H1 (cell line): ENCODE results near the gene SLC28A1. TPM values are rescaled to one million over a fixed set of nuclear protein-coding genes. Genes with fewer than 3 reads are reported as not detected.

ENCODE experiments used
- CTCF ChIA-PET: fragments of 300-600 bp; sonication (Branson Sonifier 250); formaldehyde crosslinking; loops from one replicate; lab custom pipeline; 2021; ENCODE audit not compliant: partially characterized antibody; lab: Charles Lee
- POLR2A ChIA-PET: fragments of 300-600 bp; sonication (Branson Sonifier 250); formaldehyde crosslinking; loops from one replicate; lab custom pipeline; 2021; ENCODE audit warnings: inconsistent platforms; ENCODE audit not compliant: partially characterized antibody; lab: Charles Lee
- DNase-seq, 2 experiments: peaks; one replicate each; pipeline versions ENCODE4 v3.0.0 to v3.0.0-alpha.2; 2010 to 2022; ENCODE audit warnings: low spot score in 2 of 2, low read depth in 1 of 2, mixed read lengths in 1 of 2
- FAIRE-seq: peaks from 2 replicates; lab custom pipeline; 2011; peaks lifted over from hg19 to GRCh38; lab: Jason Lieb, UNC
- H2AFZ ChIP-seq: 2 replicates; pipeline ENCODE4 v1.8.1; 2012; ENCODE audit warnings: low read length, inconsistent platforms
- H2AK5ac ChIP-seq: 2 replicates; pipeline ENCODE4 v1.6.1; 2013; ENCODE audit warnings: low read depth, low read length
- H2BK120ac ChIP-seq: replicated peaks from 2 replicates; pipeline ENCODE3; 2013; ENCODE audit warnings: low read depth, low read length, inconsistent platforms
- H2BK12ac ChIP-seq: 2 replicates; pipeline ENCODE4 v1.6.1; 2013; ENCODE audit warnings: low read depth, low read length
- H2BK15ac ChIP-seq: 2 replicates; pipeline ENCODE4 v1.6.1; 2013; ENCODE audit warnings: low read length
- H2BK20ac ChIP-seq: 2 replicates; pipeline ENCODE4 v1.6.1; 2013; ENCODE audit warnings: low read length
- H2BK5ac ChIP-seq: 2 replicates; pipeline ENCODE4 v1.6.1; 2013; ENCODE audit warnings: low read depth, low read length
- H3K14ac ChIP-seq: 2 replicates; pipeline ENCODE4 v1.6.1; 2013; ENCODE audit warnings: inconsistent platforms; ENCODE audit not compliant: insufficient read length
- H3K18ac ChIP-seq: 2 replicates; pipeline ENCODE4 v1.6.1; 2013; ENCODE audit warnings: low read length; ENCODE audit errors: extremely low read depth
- H3K23ac ChIP-seq: 2 replicates; pipeline ENCODE4 v1.6.1; 2013; ENCODE audit warnings: inconsistent platforms; ENCODE audit not compliant: insufficient read length
- H3K23me2 ChIP-seq: 2 replicates; pipeline ENCODE4 v1.6.1; 2013; ENCODE audit warnings: low read depth, low read length
- H3K27ac ChIP-seq: 2 replicates; pipeline ENCODE4 v1.6.1; 2011; ENCODE audit warnings: low read depth, low read length, inconsistent platforms
- H3K27me3 ChIP-seq, 4 experiments: replicated peaks in 1 of 4; 1 replicate in 1 of 4; 2 replicates in 3 of 4; pipeline versions ENCODE4 v1.6.1 to v1.8.1; 2011 to 2013; ENCODE audit warnings: low read length in 3 of 4, mild to moderate bottlenecking in 3 of 4, inconsistent platforms in 2 of 4, mixed read lengths in 2 of 4, moderate library complexity in 1 of 4; ENCODE audit not compliant: control insufficient read depth in 3 of 4, insufficient read depth in 3 of 4; ENCODE audit errors: extremely low read depth in 1 of 4
- H3K36me3 ChIP-seq, 4 experiments: 2 replicates each; pipeline versions ENCODE4 v1.6.1 to v1.8.1; 2011 to 2013; ENCODE audit warnings: mild to moderate bottlenecking in 4 of 4, low read length in 3 of 4, moderate library complexity in 2 of 4, control low read depth in 1 of 4, inconsistent platforms in 1 of 4; ENCODE audit not compliant: insufficient read depth in 4 of 4, control insufficient read depth in 2 of 4
- H3K4ac ChIP-seq: replicated peaks from 2 replicates; pipeline ENCODE3; 2013; ENCODE audit warnings: low read length, low read depth, mixed read lengths, inconsistent platforms; ENCODE audit not compliant: insufficient read length
- H3K4me1 ChIP-seq, 4 experiments: replicated peaks in 1 of 4; 1 replicate in 1 of 4; 2 replicates in 3 of 4; pipeline versions ENCODE4 v1.6.1 to v1.8.1; 2011 to 2013; ENCODE audit warnings: low read length in 3 of 4, inconsistent platforms in 2 of 4, mixed read lengths in 1 of 4; ENCODE audit not compliant: insufficient read depth in 4 of 4, control insufficient read depth in 3 of 4
- H3K4me2 ChIP-seq, 2 experiments: 2 replicates each; pipeline versions ENCODE4 v1.6.1 to v1.8.1; 2011 to 2013; ENCODE audit warnings: low read depth in 2 of 2, low read length in 2 of 2, control low read depth in 1 of 2, inconsistent platforms in 1 of 2, mild to moderate bottlenecking in 1 of 2; ENCODE audit not compliant: insufficient read depth in 1 of 2
- H3K4me3 ChIP-seq, 4 experiments: fragments of 200-600, 300-600 bp in 1 of 4; sonication (generic), shearing (Covaris generic), sonication (Bioruptor Twin) in 1 of 4; 2 replicates each; pipeline versions ENCODE4 v1.5.1 to v1.8.1; 2011 to 2016; ENCODE audit warnings: low read length in 4 of 4, low read depth in 3 of 4, control low read depth in 2 of 4, inconsistent platforms in 2 of 4, mild to moderate bottlenecking in 2 of 4, mixed read lengths in 1 of 4, moderate library complexity in 1 of 4; ENCODE audit not compliant: insufficient read depth in 2 of 4; ENCODE audit errors: extremely low read depth in 1 of 4
- H3K56ac ChIP-seq: replicated peaks from 2 replicates; pipeline ENCODE3; 2013; ENCODE audit warnings: low read depth, mild to moderate bottlenecking, mixed read lengths, low read length, inconsistent platforms; ENCODE audit not compliant: insufficient read length
- H3K79me1 ChIP-seq: 2 replicates; pipeline ENCODE4 v1.6.1; 2013; ENCODE audit warnings: low read depth, low read length, control low read depth
- H3K79me2 ChIP-seq, 2 experiments: 2 replicates each; pipeline versions ENCODE4 v1.6.1 to v1.8.1; 2012 to 2013; ENCODE audit warnings: low read length in 2 of 2, mild to moderate bottlenecking in 2 of 2, inconsistent platforms in 1 of 2; ENCODE audit not compliant: insufficient read depth in 2 of 2, control insufficient read depth in 1 of 2
- H3K9ac ChIP-seq, 4 experiments: replicated peaks in 1 of 4; 1 replicate in 1 of 4; 2 replicates in 3 of 4; pipeline versions ENCODE4 v1.6.1 to v1.8.1; 2011 to 2013; ENCODE audit warnings: low read depth in 3 of 4, low read length in 3 of 4, control low read depth in 2 of 4, mild to moderate bottlenecking in 2 of 4, moderate library complexity in 2 of 4, inconsistent platforms in 1 of 4; ENCODE audit errors: extremely low read depth in 1 of 4
- H3K9me3 ChIP-seq, 2 experiments: 2 replicates each; pipeline versions ENCODE4 v1.6.1 to v1.8.1; 2012 to 2013; ENCODE audit warnings: mild to moderate bottlenecking in 2 of 2, moderate library complexity in 2 of 2, control low read depth in 1 of 2, inconsistent platforms in 1 of 2, low read depth in 1 of 2, low read length in 1 of 2, mixed read lengths in 1 of 2; ENCODE audit not compliant: insufficient read depth in 2 of 2
- H4K20me1 ChIP-seq, 2 experiments: replicated peaks in 1 of 2; 2 replicates each; pipeline versions ENCODE3 to v1.8.1; 2011 to 2013; ENCODE audit warnings: inconsistent platforms in 2 of 2, low read length in 2 of 2, mild to moderate bottlenecking in 1 of 2; ENCODE audit not compliant: insufficient read depth in 2 of 2, control insufficient read depth in 1 of 2
- H4K5ac ChIP-seq: 2 replicates; pipeline ENCODE4 v1.6.1; 2013; ENCODE audit warnings: low read length, low read depth, mixed read lengths, inconsistent platforms; ENCODE audit not compliant: insufficient read length
- H4K8ac ChIP-seq: 2 replicates; pipeline ENCODE4 v1.8.0; 2013; ENCODE audit warnings: mild to moderate bottlenecking, moderate library complexity, low read length, inconsistent platforms; ENCODE audit not compliant: insufficient read depth; ENCODE audit errors: extremely low read depth
- H4K91ac ChIP-seq: replicated peaks from 2 replicates; pipeline ENCODE3; 2013; ENCODE audit warnings: low read length, mixed read lengths, inconsistent platforms; ENCODE audit not compliant: insufficient read length
- EZH2 ChIP-seq: fragments of 200-600 bp; sonication (generic); IDR thresholded peaks from 2 replicates; pipeline ENCODE4 v1.7.1; 2012; ENCODE audit warnings: low read depth, mild to moderate bottlenecking, moderate library complexity, low read length, inconsistent platforms; ENCODE audit not compliant: severe bottlenecking
- SIX5 ChIP-seq: IDR thresholded peaks from 2 replicates; pipeline ENCODE4 v1.6.1; 2011; ENCODE audit warnings: mild to moderate bottlenecking, low read depth, low read length
- WGBS, 2 experiments: shearing (Covaris generic) in 1 of 2; methylation state at CpG; one replicate each; pipeline versions ENCODE4 v1.1.6 to v1.1.7; 2013 to 2015; ENCODE audit warnings: low lambda C conversion rate in 2 of 2, mixed read lengths in 2 of 2, inconsistent platforms in 1 of 2, low coverage in 1 of 2, missing lambda C conversion rate in 1 of 2; ENCODE audit not compliant: insufficient replicate concordance in 2 of 2, insufficient coverage in 1 of 2, insufficient read length in 1 of 2; ENCODE audit errors: extremely low coverage in 1 of 2, missing lambda C conversion rate in 1 of 2; 5-methylcytosine and 5-hydroxymethylcytosine counted together
- polyA plus RNA-seq, 7 experiments: library from polyadenylated mRNA; depleted of rRNA in 3 of 7; stranded (reverse) in 5 of 7; unstranded in 2 of 7; fragments of >200 nt in 5 of 7; fragments of 200-250 nt in 2 of 7; gene quantifications; 1 replicate in 5 of 7; 2 replicates in 1 of 7; 4 replicates in 1 of 7; pipeline versions ENCODE4 v1.2.1 to v1.2.3, GENCODE V29; 2011 to 2013; ENCODE audit warnings: missing spikeins in 2 of 7, mixed read lengths in 2 of 7
- total RNA-seq: library from RNA; stranded (reverse); fragmentation: NEBNext Ultra II Directional; extraction: Animal tissue kit (Norgen Biotek cat#: 25700); gene quantifications from 2 replicates; pipeline ENCODE4 v1.2.1, GENCODE V29; 2021

Gene SLC28A1
- total and polyA plus RNA-seq, 2 of the 8 experiments (the other 6 are each of a cell fraction or from before 2014, with no cell fraction given) = 0.09 TPM; not detected in 1

GRCh38 chr15:84881520-84881830 lies 3.0 kb upstream of the SLC28A1 start:
- H4K8ac ChIP-seq = no peak overlapping the region
- H3K4ac ChIP-seq = no peak overlapping the region
- no peak overlapping the region for H2BK5ac ChIP-seq
- TF ChIP-seq EZH2 = no peak
- TF ChIP-seq SIX5 = no peak
- TF ChIP-seq, all 59 proteins: peak for 0
- Histone ChIP-seq H3K79me1 (no peaks in the 10 kb centered on the region), H3K23me2 (no peaks in the 10 kb centered on the region), H3K4me2 (no peak overlapping the region), H2BK12ac (no peak overlapping the region), H2BK20ac (no peak overlapping the region), H3K79me2 (no peaks in the 10 kb centered on the region), H3K56ac (no peak overlapping the region), H4K5ac (no peak overlapping the region), H3K23ac (no peak overlapping the region), H3K14ac (no peak overlapping the region), H4K91ac (no peak overlapping the region), H3K18ac (no peak overlapping the region), H3K36me3 (no peaks in the 10 kb centered on the region), H3K4me3 (no peak overlapping the region), H3K27me3 (no peaks in the 10 kb centered on the region), H4K20me1 (no peaks in the 10 kb centered on the region), H2BK120ac (no peak overlapping the region), H2BK15ac (no peak overlapping the region), H3K4me1 (peaks cover 0 to 4% (median 0%) of the 10 kb centered on the region in 4 experiments; a peak in 1 of 7 replicates), H2AFZ (no peak overlapping the region), H3K9ac (no peak overlapping the region), H3K27ac (no peak overlapping the region), H3K9me3 (no peaks in the 10 kb centered on the region), H2AK5ac (no peak overlapping the region)
- ChIA-PET POLR2A (no interaction called here), CTCF (interaction anchor here (0.8 to 1.5 kb wide), 8 partner anchors 10 to 70 kb away, joined by 3 to 7 read pairs (median 4); no protein-coding TSS in a partner anchor)
- no peak for FAIRE-seq
- DNase-seq = no peak
- WGBS, 2 experiments = 85% methylated on average over 7 of the region's 7 CpGs; no CpG with 5 or more reads in 1 of the 2 experiments
